Thyroid gland (tissue), 4 donors: ENCODE measurements around the gene P2RY11. TPM values are rescaled to one million over a fixed set of nuclear protein-coding genes. Genes with fewer than 3 reads are reported as not detected.

Experiments used
- DNase-seq, 2 donors: peaks; one replicate each; pipeline ENCODE4 v3.0.0-alpha.2; 2019
- H3K27ac ChIP-seq, 3 donors: fragments of 200-600 bp; sonication (generic); 1 replicate in 2 of 3; 2 replicates in 1 of 3; pipeline ENCODE4 v1.5.1; 2016 to 2019; ENCODE audit warnings: mild to moderate bottlenecking in 1 of 3, moderate library complexity in 1 of 3
- H3K27me3 ChIP-seq: fragments of 200-600 bp; sonication (generic); one replicate; pipeline ENCODE4 v1.5.1; 2019
- H3K36me3 ChIP-seq, 2 donors: fragments of 200-600 bp; sonication (generic); one replicate each; pipeline ENCODE4 v1.5.1; 2016 to 2019
- H3K4me1 ChIP-seq, 2 donors: fragments of 200-600 bp; sonication (generic); one replicate each; pipeline ENCODE4 v1.5.1; 2017 to 2019
- H3K4me3 ChIP-seq, 3 donors: fragments of 200-600 bp; sonication (generic); replicated peaks in 1 of 3; 1 replicate in 2 of 3; 2 replicates in 1 of 3; pipeline ENCODE4 v1.5.1; 2016; ENCODE audit warnings: mild to moderate bottlenecking in 1 of 3
- H3K9me3 ChIP-seq: fragments of 200-600 bp; sonication (generic); one replicate; pipeline ENCODE4 v1.5.1; 2017
- POLR2A ChIP-seq, 2 donors: fragments of 450-650 bp; IDR thresholded peaks; one replicate each; pipeline ENCODE4 v1.6.1; 2017; ENCODE audit warnings: antibody characterized with exemption in 2 of 2, mild to moderate bottlenecking in 2 of 2, moderate library complexity in 1 of 2
- WGBS, 2 donors: methylation state at CpG; one replicate each; pipeline ENCODE4 v1.1.5; 2017; 5-methylcytosine and 5-hydroxymethylcytosine counted together
- intact Hi-C: fragments of 100-400 bp; cut with DNase I; formaldehyde crosslinking; loops from one replicate; pipeline ENCODE4 v1.15.1; 2023
- total RNA-seq, 4 donors: library from RNA; depleted of rRNA; stranded (reverse); fragments of >200 nt; gene quantifications; one replicate each; pipeline ENCODE4 v1.2.3, GENCODE V29; 2016
- TF ChIP-seq, protein P1 (sequence below), 6 experiments: fragments of 200-600 bp in 3 of 6; fragments of 450-650 bp in 3 of 6; sonication (generic) in 3 of 6; IDR thresholded peaks; one replicate each; pipeline ENCODE4 v1.5.1; 2016 to 2019; ENCODE audit warnings: antibody characterized with exemption in 6 of 6, mild to moderate bottlenecking in 2 of 6, inconsistent platforms in 1 of 6, moderate library complexity in 1 of 6

The P2RY11 gene
- total RNA-seq, 4 donors from 2014 or later: 6.1 to 9.3 (median 6.3) TPM

GRCh38 chr19:10100163-10100785 is 11.2 kb upstream of the P2RY11 start:
- H3K4me1 ChIP-seq: peaks cover 3 to 10% of the 10 kb centered on the region in 2 donors
- no peak overlapping the region for H3K4me3 ChIP-seq
- WGBS, 2 donors: 88 to 90% methylated on average over 5 of the region's 5 CpGs
- intact Hi-C loops: loop anchor here (10.0 kb wide), 1 partner anchor 285 kb away; the partner anchor contains the start of gene TYK2
- no peak overlapping the region for H3K27ac ChIP-seq
- no peaks in the 10 kb centered on the region for H3K36me3 ChIP-seq
- H3K9me3 ChIP-seq: no peaks in the 10 kb centered on the region
- DNase-seq: no peak
- no peaks in the 10 kb centered on the region for H3K27me3 ChIP-seq
- TF ChIP-seq, protein P1, sequence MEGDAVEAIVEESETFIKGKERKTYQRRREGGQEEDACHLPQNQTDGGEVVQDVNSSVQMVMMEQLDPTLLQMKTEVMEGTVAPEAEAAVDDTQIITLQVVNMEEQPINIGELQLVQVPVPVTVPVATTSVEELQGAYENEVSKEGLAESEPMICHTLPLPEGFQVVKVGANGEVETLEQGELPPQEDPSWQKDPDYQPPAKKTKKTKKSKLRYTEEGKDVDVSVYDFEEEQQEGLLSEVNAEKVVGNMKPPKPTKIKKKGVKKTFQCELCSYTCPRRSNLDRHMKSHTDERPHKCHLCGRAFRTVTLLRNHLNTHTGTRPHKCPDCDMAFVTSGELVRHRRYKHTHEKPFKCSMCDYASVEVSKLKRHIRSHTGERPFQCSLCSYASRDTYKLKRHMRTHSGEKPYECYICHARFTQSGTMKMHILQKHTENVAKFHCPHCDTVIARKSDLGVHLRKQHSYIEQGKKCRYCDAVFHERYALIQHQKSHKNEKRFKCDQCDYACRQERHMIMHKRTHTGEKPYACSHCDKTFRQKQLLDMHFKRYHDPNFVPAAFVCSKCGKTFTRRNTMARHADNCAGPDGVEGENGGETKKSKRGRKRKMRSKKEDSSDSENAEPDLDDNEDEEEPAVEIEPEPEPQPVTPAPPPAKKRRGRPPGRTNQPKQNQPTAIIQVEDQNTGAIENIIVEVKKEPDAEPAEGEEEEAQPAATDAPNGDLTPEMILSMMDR (IDR thresholded peaks at IDR 0.05): no peak
- no peak for TF ChIP-seq POLR2A (IDR thresholded peaks at IDR 0.05)

GRCh38 chr19:10102787-10103236 is 8.7 kb upstream of the P2RY11 start:
- H3K27me3 ChIP-seq: no peaks in the 10 kb centered on the region
- 70 to 80% methylated on average over 7 of the region's 7 CpGs for WGBS, 2 donors
- no peaks in the 10 kb centered on the region for H3K9me3 ChIP-seq
- peaks cover 7 to 14% of the 10 kb centered on the region in 2 donors for H3K4me1 ChIP-seq
- no peak overlapping the region for H3K27ac ChIP-seq
- H3K36me3 ChIP-seq: peaks cover 5 to 6% of the 10 kb centered on the region in 2 donors
- no peak for DNase-seq
- H3K4me3 ChIP-seq: no peak overlapping the region
- intact Hi-C loops: loop anchor here (10.0 kb wide), 1 partner anchor 282 kb away; the partner anchor contains the start of gene TYK2
- no peak for TF ChIP-seq POLR2A (IDR thresholded peaks at IDR 0.05)
- TF ChIP-seq, protein P1 (IDR thresholded peaks at IDR 0.05): no peak

GRCh38 chr19:10104130-10104513 is 7.4 kb upstream of the P2RY11 start:
- Histone ChIP-seq H3K27me3 (no peaks in the 10 kb centered on the region), H3K9me3 (no peaks in the 10 kb centered on the region), H3K36me3 (peaks cover 16% of the 10 kb centered on the region in 2 donors), H3K4me1 (peaks cover 7 to 14% of the 10 kb centered on the region in 2 donors), H3K27ac (no peak overlapping the region), H3K4me3 (no peak overlapping the region)
- intact Hi-C loops: loop anchor here (10.0 kb wide), 1 partner anchor 281 kb away; the partner anchor contains the start of gene TYK2
- DNase-seq: no peak
- TF ChIP-seq POLR2A (IDR thresholded peaks at IDR 0.05): no peak
- TF ChIP-seq, protein P1 (IDR thresholded peaks at IDR 0.05): no peak

DNA sequence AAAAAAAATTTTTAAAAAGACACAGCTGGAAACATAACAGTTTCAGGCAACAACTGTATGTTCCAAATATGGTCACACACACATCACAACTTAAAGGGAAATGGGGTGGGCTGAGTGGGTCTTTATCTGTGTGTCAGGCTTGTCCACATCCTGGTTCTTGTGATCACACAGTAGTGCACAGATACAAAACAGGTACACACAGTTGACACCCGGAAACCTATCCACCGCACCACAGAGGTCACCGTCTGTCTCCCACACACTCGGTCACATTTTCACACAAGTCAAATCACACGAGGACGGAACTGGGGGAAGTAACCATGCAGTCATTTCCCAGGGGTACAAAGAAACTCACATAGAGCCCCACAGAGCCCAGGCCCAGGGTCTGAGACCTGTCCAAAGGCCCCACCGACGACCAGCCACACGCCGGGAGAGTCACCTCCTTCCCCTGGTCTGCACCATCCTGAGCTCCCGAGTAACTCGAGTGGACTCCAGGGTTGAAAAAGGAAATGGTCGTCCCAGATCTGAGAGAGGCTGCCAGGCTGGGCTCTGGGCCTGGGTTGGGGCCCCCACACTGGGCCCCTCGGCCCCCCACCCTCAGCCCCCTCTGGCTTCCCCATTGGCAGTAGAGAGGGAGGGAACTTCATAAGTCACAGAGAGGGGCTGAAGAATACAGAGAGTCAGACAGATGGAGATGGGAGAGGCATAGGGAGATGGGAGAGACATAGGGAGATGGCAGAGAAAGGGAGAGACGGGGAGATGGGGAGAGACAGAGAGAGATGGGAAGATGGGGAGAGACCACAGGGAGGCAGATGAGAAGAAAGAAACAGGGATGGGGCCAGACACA is 6.6 kb upstream of the P2RY11 start:
- Histone ChIP-seq H3K4me1 (peaks cover 7 to 14% of the 10 kb centered on the region in 2 donors), H3K9me3 (no peaks in the 10 kb centered on the region), H3K4me3 (no peak overlapping the region), H3K36me3 (peaks cover 23 to 24% of the 10 kb centered on the region in 2 donors), H3K27me3 (no peaks in the 10 kb centered on the region), H3K27ac (no peak overlapping the region)
- intact Hi-C loops: loop anchor here (10.0 kb wide), 1 partner anchor 280 kb away; the partner anchor contains the start of gene TYK2
- 59 to 68% methylated on average over 11 to 12 of the region's 15 CpGs for WGBS, 2 donors
- no peak for DNase-seq
- no peak for TF ChIP-seq POLR2A (IDR thresholded peaks at IDR 0.05)
- TF ChIP-seq, protein P1 (IDR thresholded peaks at IDR 0.05): no peak
